GM23338 (cell line): ENCODE results near the gene CDH4. TPM values are rescaled to one million over a fixed set of nuclear protein-coding genes. Genes with fewer than 3 reads are reported as not detected.

Source experiments
- ATAC-seq: fragments of 200-7000 bp; cut with Tn5 transposase; 3 replicates; pipeline ENCODE4 v1.9.1; 2020
- DNase-seq: peaks from one replicate; pipeline ENCODE4 v3.0.0-alpha.2; 2015; ENCODE audit warnings: low spot score
- H2AFZ ChIP-seq: fragments of 200-600 bp; sonication (generic); 2 replicates; pipeline ENCODE4 v1.8.0; 2016; ENCODE audit warnings: antibody characterized with exemption, mild to moderate bottlenecking, moderate library complexity
- H3F3A ChIP-seq: fragments of 200-600 bp; sonication (generic); replicated peaks from 2 replicates; pipeline ENCODE4 v1.8.0; 2017; ENCODE audit warnings: antibody characterized with exemption, mixed run types, low read depth
- H3K27ac ChIP-seq: fragments of 200-600 bp; sonication (generic); 2 replicates; pipeline ENCODE4 v1.6.1; 2016; ENCODE audit warnings: low read depth
- H3K27me3 ChIP-seq: fragments of 200-600 bp; sonication (generic); 2 replicates; pipeline ENCODE4 v1.8.0; 2016; ENCODE audit warnings: mild to moderate bottlenecking, mixed run types, moderate library complexity; ENCODE audit not compliant: insufficient read depth
- H3K36me3 ChIP-seq: fragments of 200-600 bp; sonication (generic); 2 replicates; pipeline ENCODE4 v1.8.0; 2016; ENCODE audit warnings: mild to moderate bottlenecking; ENCODE audit not compliant: insufficient read depth
- H3K4me1 ChIP-seq: fragments of 200-600 bp; sonication (generic); 2 replicates; pipeline ENCODE4 v1.8.0; 2016; ENCODE audit warnings: mild to moderate bottlenecking, moderate library complexity; ENCODE audit not compliant: insufficient read depth
- H3K4me2 ChIP-seq: fragments of 200-600 bp; sonication (generic); 2 replicates; pipeline ENCODE4 v1.7.1; 2017; ENCODE audit warnings: mixed run types
- H3K4me3 ChIP-seq: fragments of 200-600 bp; sonication (generic); 2 replicates; pipeline ENCODE4 v1.6.1; 2016; ENCODE audit warnings: mixed run types
- H3K79me2 ChIP-seq: fragments of 200-600 bp; sonication (generic); replicated peaks from 2 replicates; pipeline ENCODE4 v1.8.0; 2017; ENCODE audit warnings: mild to moderate bottlenecking; ENCODE audit not compliant: insufficient read depth
- H3K9me2 ChIP-seq: fragments of 200-600 bp; sonication (generic); 2 replicates; pipeline ENCODE4 v1.8.0; 2017; ENCODE audit not compliant: insufficient read depth
- H4K20me1 ChIP-seq: fragments of 200-600 bp; sonication (generic); replicated peaks from 2 replicates; pipeline ENCODE4 v1.8.0; 2017; ENCODE audit warnings: mild to moderate bottlenecking; ENCODE audit not compliant: insufficient read depth
- H3K27ac Mint-ChIP-seq: 2 replicates; pipeline ENCODE4 v1.8.0; 2020; ENCODE audit warnings: inconsistent platforms, mild to moderate bottlenecking, moderate library complexity, mixed read lengths
- H3K27me3 Mint-ChIP-seq: 3 replicates; pipeline ENCODE4 v1.8.0; 2022; ENCODE audit warnings: low read depth, mild to moderate bottlenecking, moderate library complexity, mixed read lengths, inconsistent platforms; ENCODE audit not compliant: insufficient read depth, poor library complexity
- H3K36me3 Mint-ChIP-seq: 3 replicates; pipeline ENCODE4 v1.8.0; 2021; ENCODE audit warnings: low read depth, mild to moderate bottlenecking, inconsistent platforms, moderate library complexity, mixed read lengths
- H3K4me1 Mint-ChIP-seq: 3 replicates; pipeline ENCODE4 v1.8.0; 2020; ENCODE audit warnings: mild to moderate bottlenecking, inconsistent platforms, mixed read lengths
- H3K4me3 Mint-ChIP-seq: 3 replicates; pipeline ENCODE4 v1.8.0; 2021; ENCODE audit warnings: moderate library complexity, mild to moderate bottlenecking, inconsistent platforms, mixed read lengths
- H3K9me3 Mint-ChIP-seq: 3 replicates; pipeline ENCODE4 v1.8.0; 2020; ENCODE audit warnings: moderate library complexity, mild to moderate bottlenecking, inconsistent platforms, mixed read lengths
- CREB1 ChIP-seq: fragments of 250-450 bp; sonication (Bioruptor Pico); IDR thresholded peaks from 2 replicates; pipeline ENCODE4 v1.5.0; 2020; ENCODE audit warnings: low read depth, mild to moderate bottlenecking, moderate library complexity
- EZH2 ChIP-seq: fragments of 200-600 bp; sonication (generic); IDR thresholded peaks from one replicate; pipeline ENCODE4 v1.8.0; 2017; ENCODE audit warnings: antibody characterized with exemption, mild to moderate bottlenecking, low read depth; ENCODE audit not compliant: unreplicated experiment
- EZH2phosphoT487 ChIP-seq: fragments of 200-600 bp; sonication (generic); IDR thresholded peaks from one replicate; pipeline ENCODE4 v1.8.1; 2018; ENCODE audit warnings: antibody characterized with exemption; ENCODE audit not compliant: unreplicated experiment
- NANOG ChIP-seq: IDR thresholded peaks from 2 replicates; pipeline ENCODE4 v1.6.1; 2016; ENCODE audit warnings: antibody characterized with exemption, borderline replicate concordance
- STAT1 ChIP-seq: IDR thresholded peaks from one replicate; pipeline ENCODE4 v1.6.1; 2016; ENCODE audit warnings: antibody characterized with exemption; ENCODE audit not compliant: unreplicated experiment
- ZNF114 ChIP-seq: fragments of 250-450 bp; sonication (Bioruptor Pico); IDR thresholded peaks from 2 replicates; pipeline ENCODE4 v1.5.0; 2020; ENCODE audit warnings: mild to moderate bottlenecking, moderate library complexity
- polyA plus RNA-seq: library from polyadenylated mRNA; unstranded; fragments of >200 nt; fragmentation: Nextera tagmentation; extraction: Ambion mirVana; gene quantifications from 2 replicates; pipeline ENCODE4 v1.2.1, GENCODE V29; 2016
- total RNA-seq: library from RNA; depleted of rRNA; stranded (reverse); fragments of >200 nt; shearing (Covaris generic); gene quantifications from 2 replicates; pipeline ENCODE4 v1.2.3, GENCODE V29; 2014
- TF ChIP-seq, protein P1 (sequence below): IDR thresholded peaks from 2 replicates; pipeline ENCODE4 v1.6.1; 2016; ENCODE audit warnings: antibody characterized with exemption
- TF ChIP-seq, protein P2 (sequence below), 2 experiments: fragments of 200-600 bp in 1 of 2; sonication (generic) in 1 of 2; conservative IDR thresholded peaks; 2 replicates each; pipeline versions ENCODE4 v1.5.1 to v1.6.1; 2016 to 2017; ENCODE audit warnings: antibody characterized with exemption in 2 of 2, low read depth in 2 of 2, mild to moderate bottlenecking in 2 of 2, moderate library complexity in 1 of 2

Gene CDH4
- total and polyA plus RNA-seq, 2 experiments from 2014 or later = 1.2 to 4.2 TPM

DNA sequence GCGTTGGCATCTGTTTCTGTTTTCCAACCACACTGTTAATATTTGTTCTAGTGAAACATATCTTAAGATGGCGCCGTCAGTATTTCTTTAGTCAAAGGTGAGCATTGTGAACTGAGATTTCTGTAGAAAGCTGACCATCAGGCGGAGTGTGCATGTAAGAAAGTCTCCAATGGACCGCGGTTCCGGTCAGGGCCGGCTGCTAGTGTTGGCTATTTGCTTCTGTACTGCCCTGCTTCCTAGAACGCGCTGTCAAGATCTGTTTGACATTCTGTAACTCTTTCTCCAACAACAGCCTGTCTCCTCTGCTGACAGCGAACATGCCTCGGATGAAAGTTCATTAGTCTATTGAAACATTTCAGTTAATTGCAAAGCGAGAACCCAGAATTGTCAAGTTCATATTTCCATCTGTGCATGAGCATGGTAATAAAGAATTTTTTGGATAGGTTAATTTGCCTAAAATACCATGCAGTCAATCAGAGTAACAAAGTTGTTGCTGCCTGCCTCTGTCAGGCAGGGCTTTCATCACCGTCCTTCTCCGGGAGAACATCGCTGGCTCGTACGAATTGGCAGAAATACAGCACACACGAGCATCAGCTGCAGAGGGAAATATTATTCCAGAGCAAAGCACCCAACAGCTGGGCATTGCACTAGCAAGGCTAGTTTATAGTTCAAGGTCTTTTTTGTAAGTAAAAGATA lies 369.1 kb downstream of the CDH4 start:
- Histone ChIP-seq H4K20me1 (no peaks in the 10 kb centered on the region), H3K79me2 (no peaks in the 10 kb centered on the region), H3K4me3 (no peak overlapping the region), H3K9me2 (no peaks in the 10 kb centered on the region), H3K36me3 (no peaks in the 10 kb centered on the region; the same call in 1 of the 2 replicates), H3K4me2 (no peak overlapping the region), H3K27ac (no peak overlapping the region), H3K4me1 (no peaks in the 10 kb centered on the region), H2AFZ (no peak overlapping the region), H3F3A (no peaks in the 10 kb centered on the region), H3K27me3 (no peaks in the 10 kb centered on the region)
- Mint-ChIP-seq H3K27me3 (peaks cover 15% of the 10 kb centered on the region), H3K27ac (no peak overlapping the region), H3K36me3 (no peaks in the 10 kb centered on the region), H3K4me3 (no peak overlapping the region), H3K9me3 (peaks cover 12% of the 10 kb centered on the region), H3K4me1 (no peaks in the 10 kb centered on the region)
- no peak for TF ChIP-seq EZH2phosphoT487
- TF ChIP-seq NANOG = no peak
- TF ChIP-seq CREB1 (CRISPR knock-in tag) = no peak
- DNase-seq (no peak), ATAC-seq (no peak)

DNA sequence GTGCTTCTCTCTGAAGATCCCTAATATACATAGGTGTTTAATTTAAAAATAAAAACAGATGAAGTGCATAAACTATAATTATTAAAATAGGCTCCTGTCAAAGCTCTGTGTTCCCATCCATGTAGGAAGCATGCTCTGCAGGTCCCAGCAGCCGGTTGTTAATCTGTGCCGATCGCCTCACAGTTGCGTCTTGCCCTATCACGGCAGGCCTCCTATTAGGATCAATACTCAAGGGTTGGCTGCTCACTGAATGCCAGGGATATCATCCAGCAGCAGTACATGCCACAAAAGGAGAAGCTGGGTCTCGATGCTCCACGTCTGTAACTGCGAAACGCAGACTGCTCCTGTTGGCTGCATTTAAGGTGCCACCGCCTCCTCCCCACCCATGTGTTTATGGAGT lies 369.8 kb downstream of the CDH4 start:
- no peaks in the 10 kb centered on the region for H3K4me1 ChIP-seq
- Mint-ChIP-seq H3K36me3 (no peaks in the 10 kb centered on the region), H3K4me3 (no peak overlapping the region), H3K27ac (no peak overlapping the region), H3K4me1 (peaks cover 2% of the 10 kb centered on the region; the same call in 1 of the 3 replicates), H3K27me3 (peaks cover 12% of the 10 kb centered on the region), H3K9me3 (peaks cover 12% of the 10 kb centered on the region)
- H3K4me2 ChIP-seq = no peak overlapping the region
- no peak overlapping the region for H3K27ac ChIP-seq
- DNase-seq (no peak), ATAC-seq (no peak)
- H4K20me1 ChIP-seq = no peaks in the 10 kb centered on the region
- no peak overlapping the region for H3K4me3 ChIP-seq
- TF ChIP-seq ZNF114 (CRISPR knock-in tag) = no peak
- TF ChIP-seq, protein P1, sequence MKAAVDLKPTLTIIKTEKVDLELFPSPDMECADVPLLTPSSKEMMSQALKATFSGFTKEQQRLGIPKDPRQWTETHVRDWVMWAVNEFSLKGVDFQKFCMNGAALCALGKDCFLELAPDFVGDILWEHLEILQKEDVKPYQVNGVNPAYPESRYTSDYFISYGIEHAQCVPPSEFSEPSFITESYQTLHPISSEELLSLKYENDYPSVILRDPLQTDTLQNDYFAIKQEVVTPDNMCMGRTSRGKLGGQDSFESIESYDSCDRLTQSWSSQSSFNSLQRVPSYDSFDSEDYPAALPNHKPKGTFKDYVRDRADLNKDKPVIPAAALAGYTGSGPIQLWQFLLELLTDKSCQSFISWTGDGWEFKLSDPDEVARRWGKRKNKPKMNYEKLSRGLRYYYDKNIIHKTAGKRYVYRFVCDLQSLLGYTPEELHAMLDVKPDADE = no peak
- TF ChIP-seq, protein P2, sequence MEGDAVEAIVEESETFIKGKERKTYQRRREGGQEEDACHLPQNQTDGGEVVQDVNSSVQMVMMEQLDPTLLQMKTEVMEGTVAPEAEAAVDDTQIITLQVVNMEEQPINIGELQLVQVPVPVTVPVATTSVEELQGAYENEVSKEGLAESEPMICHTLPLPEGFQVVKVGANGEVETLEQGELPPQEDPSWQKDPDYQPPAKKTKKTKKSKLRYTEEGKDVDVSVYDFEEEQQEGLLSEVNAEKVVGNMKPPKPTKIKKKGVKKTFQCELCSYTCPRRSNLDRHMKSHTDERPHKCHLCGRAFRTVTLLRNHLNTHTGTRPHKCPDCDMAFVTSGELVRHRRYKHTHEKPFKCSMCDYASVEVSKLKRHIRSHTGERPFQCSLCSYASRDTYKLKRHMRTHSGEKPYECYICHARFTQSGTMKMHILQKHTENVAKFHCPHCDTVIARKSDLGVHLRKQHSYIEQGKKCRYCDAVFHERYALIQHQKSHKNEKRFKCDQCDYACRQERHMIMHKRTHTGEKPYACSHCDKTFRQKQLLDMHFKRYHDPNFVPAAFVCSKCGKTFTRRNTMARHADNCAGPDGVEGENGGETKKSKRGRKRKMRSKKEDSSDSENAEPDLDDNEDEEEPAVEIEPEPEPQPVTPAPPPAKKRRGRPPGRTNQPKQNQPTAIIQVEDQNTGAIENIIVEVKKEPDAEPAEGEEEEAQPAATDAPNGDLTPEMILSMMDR (conservative IDR thresholded peaks at IDR 0.05; ENCODE audit: low read depth in 2 of 2) = no peak
- TF ChIP-seq NANOG = no peak
- TF ChIP-seq STAT1 = no peak
- no peak for TF ChIP-seq EZH2
- H3F3A ChIP-seq = no peaks in the 10 kb centered on the region
- H3K79me2 ChIP-seq = no peaks in the 10 kb centered on the region
- no peaks in the 10 kb centered on the region for H3K27me3 ChIP-seq
- no peaks in the 10 kb centered on the region for H3K9me2 ChIP-seq
- no peak overlapping the region for H2AFZ ChIP-seq
- no peaks in the 10 kb centered on the region; the same call in 1 of the 2 replicates for H3K36me3 ChIP-seq
